HG02623 (cell line): ENCODE results near the gene MERTK.
"Not testable (repeated sequence)": the region's sequence is repeated elsewhere in the genome, so short reads cannot be mapped to it uniquely, and the experiment has no call there.

Experiments
- ATAC-seq: cut with Tn5 transposase; IDR thresholded peaks from one replicate; pipeline ENCODE4 v1.9.1; 2021; ENCODE audit warnings: moderate library complexity; ENCODE audit not compliant: unreplicated experiment

The MERTK gene

DNA sequence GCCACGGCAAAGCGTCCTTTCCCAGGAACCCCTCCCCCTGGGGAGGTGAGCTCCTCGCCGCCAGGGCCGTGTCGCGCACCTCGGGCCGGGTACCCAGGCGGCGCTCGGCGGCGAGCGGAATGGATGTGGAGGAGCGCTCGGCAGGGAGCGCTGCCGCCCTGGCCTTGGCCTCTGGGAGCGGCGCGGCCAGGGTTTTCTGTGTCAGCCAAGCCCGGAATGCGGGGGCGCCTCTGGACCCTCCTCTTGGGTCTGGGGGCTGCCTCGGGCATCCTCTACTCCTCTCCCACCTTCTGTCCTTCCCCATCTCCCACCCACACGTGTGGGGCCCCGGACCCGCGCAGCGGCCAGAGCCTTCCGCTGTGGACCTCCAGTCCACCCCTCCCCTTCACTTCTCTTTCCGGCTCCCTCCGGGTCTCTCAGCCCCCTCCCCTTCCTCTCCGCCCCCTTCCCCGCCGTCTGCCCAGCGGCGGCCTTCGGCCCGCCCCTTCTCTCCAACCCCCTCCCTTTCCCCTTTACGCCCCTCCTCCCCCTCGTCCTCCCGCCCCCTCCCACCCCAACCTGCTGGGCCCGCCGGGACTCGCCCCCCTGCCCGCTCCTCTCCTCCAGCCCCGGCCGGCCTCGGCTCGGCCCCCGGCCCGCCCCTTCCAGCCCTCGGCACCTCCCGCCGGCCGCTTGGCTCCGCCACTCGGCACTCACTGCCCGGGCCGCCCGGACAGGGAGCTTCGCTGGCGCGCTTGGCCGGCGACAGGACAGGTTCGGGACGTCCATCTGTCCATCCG lies at the start of gene MERTK:
TSS of gene MERTK (plus strand) at position 684 of the 779 bp plus-strand sequence. CDS start 129 bp downstream, outside the sequence.
- ATAC-seq = no peak

DNA sequence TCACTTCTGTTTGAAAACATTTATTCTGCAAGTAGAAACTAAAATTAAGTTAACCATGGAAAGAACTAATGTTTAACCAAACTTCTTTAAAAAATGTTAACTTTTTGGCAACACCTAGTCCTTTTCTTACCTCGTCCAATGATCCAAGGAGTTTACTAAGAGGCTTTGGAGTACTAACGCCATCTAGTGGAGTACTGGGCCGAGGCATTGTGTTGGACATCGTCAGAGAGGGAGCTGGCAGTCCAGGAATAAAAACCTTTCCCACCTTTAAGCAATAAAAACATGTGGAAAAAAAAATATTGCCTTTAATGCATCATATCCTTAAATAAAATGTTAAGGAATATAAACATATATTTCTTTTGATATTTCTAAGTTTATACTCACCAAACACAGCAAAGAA lies 47.8 kb upstream of the MERTK start:
- not testable (repeated sequence) for ATAC-seq

DNA sequence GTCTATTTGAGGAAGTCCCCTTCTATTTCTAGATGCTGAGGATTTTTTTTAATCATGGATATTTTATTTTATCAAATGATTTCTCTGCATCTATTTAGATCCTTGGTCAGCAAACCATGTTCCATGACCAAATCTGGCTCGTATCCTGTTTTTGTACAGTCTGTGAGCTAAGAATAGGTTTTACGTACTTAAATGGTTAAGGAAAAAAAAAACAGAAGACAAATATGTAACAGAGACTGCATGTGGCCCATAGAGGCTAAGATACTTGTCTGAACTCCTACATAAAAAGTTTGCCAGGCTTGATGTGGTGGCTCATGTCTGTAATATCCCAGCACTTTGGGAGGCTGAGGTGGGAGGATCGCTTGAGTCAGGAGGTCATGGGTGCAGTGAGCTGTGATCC lies 45.9 kb upstream of the MERTK start:
- not testable (repeated sequence) for ATAC-seq

DNA sequence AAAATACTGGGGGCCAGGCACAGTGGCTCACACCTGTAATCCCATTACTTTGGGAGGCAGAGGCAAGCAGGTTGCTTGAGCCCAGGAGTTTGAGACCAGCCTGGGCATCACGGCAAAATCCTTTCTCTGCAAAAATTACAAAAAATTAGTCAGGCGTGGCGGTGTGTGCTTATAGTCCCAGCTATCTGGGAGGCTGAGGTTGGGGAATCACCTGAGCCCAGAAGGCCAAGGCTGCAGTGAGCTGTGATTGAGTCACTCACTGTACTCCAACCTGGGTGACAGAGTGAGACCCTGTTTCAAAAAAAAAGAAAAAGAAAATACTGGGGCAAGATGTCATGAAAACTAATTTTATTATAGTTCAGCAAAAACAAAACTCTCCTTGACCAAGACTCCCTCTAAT lies 38.4 kb upstream of the MERTK start:
- ATAC-seq = not testable (repeated sequence)

DNA sequence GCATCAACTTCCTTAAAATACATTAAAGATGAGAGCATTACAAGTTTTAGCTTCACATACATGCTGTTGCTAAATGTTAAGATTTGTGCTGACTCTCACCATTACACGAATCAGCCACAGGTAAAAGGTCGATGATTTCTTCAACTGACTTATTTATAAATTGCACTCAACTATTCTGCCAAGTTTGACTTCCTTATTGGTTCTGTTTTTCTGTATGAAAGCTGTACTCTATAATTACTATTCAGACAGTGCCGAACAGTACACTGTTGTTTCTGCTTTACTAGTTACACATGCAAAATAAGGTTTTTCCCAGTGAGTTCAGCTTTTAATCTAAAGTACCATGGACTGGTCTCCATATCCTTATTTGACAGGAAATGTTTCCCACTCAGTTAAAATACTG lies 33.3 kb upstream of the MERTK start:
- ATAC-seq = not testable (repeated sequence)

DNA sequence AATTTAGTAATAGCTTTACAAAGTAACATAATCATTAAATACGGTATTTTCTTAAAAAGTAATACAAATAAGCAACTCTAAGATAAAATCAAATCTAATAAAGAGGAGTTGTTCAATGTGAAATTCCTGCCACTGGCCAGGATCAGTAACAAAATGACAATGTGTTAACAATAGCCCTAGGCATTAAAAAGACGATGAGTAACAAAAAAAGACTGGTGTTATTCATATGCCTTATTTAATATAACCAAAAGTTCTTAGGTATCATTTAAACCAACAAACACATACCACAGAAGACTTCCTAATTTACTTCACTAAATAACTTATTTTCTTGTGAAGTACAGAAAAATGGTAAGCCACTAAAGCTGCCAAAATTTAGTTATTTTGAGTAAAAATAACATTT lies 25.6 kb upstream of the MERTK start:
- ATAC-seq = not testable (repeated sequence)

DNA sequence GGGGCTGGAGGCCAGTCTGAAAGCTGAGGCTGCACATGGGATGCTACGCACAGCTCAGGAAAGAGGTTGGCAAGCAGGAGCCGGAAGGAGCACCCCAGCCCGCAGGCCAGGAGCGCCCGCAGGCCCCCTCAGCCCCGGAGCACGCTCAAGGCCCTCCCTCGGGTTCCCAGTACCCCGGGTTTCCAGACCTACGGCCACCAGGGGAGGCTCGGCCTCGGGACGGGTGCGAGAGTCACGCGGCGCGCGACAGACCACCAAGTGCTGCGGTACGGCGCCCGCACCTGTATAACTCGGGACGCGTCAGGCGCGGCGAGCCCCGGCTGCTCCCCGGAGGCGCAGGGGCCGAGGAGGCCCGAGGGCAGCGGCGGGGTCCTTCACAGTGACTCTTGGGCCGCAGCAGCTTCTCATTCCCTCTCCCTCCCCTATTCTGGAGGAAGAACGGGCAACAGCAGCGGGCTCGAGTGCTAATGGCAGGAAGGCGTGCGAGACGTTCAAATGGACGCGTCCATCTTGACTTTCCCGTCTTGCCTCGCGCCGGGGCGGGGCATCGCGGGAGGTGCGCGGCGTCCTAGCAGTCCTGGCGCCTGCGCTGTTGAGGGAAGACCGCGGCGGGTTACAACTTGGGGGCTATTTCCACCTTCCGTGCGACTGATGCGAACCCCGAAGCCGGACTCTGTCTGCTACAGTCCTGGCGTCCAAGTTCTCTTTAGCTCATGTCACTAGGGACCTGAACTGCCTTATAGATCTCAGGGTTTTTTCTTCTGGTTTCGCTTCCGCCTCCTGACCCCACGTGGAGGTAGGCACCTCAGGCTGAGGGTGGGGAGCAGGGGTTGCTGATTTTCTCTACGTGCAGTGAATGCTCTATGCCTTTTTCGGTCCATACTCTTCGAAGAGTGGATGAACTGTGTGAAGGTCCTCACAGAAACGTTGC lies 14.5 kb upstream of the MERTK start, which contains the start of gene ANAPC1:
TSS of gene ANAPC1 (minus strand) at position 533 of the 931 bp plus-strand sequence. CDS start 3,368 bp downstream, outside the sequence.
- ATAC-seq = peak; percentile 90

DNA sequence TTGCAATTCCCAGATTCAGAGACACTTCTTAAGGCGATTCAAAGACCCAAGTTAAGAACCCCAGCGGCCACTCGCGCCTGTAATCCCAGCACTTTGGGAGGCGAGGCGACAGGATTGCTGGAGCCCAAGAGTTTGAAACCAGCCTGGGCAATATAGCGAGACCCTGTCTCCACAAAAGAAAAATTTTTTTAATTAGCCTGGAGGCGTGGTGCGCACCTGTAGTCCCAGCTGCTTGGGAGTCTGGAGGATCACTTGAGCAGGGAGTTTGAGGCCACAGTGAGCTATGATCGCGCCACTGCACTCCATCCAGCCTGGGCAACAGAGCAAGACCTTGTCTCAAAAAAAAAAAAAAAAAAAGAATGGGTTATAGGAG lies 13.8 kb upstream of the MERTK start:
- no peak for ATAC-seq

DNA sequence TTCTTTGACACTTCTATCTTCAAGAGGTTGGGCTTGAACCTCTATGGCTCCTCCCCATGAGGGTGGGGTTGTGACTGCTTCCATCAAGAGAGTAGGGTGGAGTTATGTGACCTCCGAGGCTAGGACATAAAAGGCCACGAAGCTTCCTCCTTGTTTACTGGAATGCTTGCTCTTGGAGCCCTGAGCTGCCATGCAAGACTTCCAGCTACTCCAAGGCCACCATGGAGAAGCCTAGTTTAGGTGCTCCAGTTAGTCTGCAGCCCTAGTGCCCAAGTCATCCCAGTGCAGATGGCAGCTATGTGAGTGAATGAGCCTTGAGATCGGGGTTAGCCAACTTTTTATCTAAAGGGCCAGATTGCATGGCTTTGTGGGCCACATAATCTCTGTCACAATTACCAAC lies 2.4 kb upstream of the MERTK start:
- ATAC-seq = no peak

DNA sequence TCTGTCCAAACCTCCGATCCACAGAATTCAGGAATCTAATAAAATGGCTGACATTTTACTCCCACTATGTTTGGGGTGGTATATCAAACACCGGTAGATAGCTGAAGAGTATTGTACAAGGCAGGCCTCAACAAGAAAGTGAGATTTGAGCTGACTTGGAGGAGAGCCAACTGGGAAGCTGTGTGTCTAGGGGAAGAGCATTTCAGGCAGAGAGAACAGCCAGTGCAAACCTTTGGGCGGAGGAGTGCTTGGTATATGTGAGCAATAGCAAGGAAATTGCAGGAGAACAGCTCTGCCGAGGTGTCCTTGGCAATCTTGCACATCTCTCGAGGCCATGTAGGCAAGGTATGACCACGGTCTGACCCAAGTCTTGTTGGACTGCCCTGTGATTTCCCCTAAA lies 1.8 kb upstream of the MERTK start:
- ATAC-seq = no peak

DNA sequence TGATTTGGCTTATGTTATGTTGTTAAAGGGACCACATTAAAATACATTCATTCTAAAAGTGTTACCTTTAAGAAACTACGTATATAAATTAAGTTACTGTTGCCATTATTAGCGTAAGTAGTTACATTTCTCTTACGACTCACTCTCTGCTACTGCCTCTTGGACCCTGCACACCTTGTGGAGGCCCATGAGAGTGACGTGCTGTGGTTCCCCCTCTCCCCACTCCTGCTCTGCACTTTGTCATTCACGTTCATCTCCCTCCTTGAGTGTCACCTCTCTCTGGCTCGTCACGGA lies 830 bp upstream of the MERTK start:
- ATAC-seq = no peak

DNA sequence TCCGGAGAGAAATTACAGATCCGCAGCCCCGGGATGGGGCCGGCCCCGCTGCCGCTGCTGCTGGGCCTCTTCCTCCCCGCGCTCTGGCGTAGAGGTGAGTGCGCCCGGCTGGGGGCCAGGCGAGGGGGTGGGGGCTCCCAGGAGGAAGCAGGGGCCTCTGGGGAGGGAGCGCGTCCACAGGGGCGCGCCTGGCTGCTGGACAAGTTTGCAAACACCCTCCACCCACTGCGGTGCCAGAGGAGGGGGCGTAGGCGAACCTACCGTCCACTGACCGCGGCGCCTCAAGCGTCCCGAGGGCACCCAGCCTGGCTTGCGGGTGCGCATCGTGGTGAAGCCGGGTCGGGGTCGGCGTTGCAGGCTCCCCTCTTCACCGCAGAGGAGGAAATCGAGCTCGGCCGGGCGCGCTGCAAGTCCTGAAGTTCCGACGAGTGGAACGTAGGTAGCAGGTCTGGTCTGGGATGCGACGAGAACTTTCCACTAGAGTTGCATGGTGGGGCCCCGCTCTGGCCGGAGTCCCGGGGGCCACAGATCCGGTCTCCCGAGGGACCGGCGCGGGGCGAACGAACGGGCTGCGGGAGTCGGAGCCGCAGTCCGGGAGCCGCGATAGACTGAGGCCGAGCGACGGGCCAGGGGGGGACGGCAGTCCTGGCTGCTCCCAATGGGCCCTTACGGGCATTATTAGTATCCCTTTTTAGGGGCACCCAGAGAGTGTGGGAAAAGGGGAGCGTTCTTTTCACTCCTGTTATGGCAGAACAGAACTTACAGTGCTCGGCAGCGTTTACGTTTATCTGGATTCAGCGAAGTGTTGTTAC lies 502 bp downstream of the MERTK start:
- ATAC-seq = no peak

DNA sequence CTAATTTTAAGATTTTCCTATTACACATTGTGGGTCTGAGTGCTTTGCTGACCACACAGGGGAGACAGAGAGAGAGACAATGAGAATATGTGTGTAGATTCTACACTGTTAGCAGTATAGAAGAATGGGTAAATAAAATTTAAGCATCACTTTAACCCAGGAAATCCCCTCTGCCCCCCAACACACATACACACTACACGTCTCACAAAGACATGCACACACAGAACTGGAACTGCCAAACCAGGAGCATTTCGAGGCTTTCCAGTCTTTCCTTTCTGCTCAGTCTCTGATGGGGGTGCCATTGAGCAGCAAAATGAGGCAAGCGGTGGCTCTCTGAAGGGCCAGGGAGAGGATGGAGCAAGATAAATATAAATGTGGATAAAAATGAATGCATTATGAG lies 2.5 kb downstream of the MERTK start:
- no peak for ATAC-seq

DNA sequence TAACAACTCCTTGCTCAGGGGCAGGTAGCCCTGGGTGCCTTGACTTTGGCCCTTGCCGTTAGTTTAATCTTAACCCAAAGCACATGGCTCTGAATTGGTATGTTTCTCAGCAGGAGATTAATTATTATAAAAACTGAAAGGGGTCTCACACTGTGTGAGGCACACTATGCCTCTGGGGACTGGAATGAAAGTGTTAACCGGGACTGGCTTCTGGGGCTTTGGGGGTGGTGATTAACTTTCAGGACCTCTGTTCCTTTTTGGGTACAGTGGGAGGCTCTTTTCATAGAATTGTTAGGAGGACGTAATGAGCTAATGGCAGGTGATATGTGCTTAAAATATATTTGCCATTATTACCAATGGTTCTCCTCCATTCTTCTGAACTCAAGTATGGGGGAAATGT lies 5.1 kb downstream of the MERTK start:
- no peak for ATAC-seq

DNA sequence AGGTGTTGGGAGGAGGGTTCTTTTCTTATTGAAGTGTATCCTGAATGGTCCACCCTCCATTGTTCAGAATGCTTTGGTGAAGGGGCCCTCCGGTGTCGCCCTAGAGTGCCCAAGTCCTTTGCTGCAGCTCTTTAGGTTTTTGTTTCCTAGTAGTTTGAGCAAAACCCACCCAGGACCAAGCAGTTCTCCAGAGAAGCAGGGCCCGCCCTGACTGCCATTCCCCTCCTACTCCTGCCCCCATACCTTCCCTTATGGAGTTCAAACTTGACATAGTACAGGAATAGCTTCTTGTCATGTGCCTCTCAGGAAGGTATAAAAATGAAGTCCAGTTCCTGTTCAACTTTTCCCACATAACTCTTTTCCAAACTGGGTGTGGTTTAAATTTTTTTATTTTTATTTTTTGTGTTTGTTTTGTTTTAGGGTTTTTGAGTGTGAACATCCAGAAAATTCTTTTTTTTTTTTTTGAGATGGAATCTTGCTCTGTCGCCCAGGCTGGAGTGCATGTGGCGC lies 5.6 kb downstream of the MERTK start:
- ATAC-seq = no peak

DNA sequence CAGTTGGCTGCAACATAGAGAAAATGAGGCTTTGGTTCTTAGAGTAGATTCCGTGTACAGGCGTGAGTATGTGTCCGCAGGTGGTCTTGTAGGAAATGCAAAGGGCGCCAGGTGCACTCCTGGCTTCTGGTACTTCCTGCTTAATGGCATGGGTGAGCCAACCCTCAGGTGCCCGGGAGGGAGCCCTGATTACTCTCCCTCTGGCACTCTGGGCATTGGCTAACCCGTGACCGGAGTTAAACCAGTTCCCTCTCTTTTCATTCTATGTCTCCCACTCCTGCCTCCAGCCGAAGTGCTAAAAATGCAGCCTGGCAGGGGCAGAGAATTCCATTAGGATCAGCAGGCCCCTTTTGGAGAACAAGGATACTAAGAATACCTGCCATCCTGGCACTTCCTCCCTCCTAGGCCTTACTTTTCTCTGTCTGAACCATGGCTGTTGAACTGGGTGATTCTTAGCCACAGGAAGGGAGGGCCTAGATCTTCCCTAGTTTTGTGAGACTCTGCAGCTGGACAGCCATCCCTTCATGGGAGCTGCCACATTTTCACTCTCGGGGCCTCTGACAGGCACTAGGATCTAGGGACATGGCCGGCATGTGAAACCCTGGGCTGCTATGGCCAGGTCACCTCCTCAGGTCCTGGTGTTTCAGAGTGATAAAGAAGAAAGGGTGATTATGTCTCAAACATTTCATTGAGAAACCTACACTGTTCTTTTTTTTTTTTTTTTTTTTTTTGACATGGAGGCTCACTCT lies 6.5 kb downstream of the MERTK start:
- ATAC-seq = no peak

DNA sequence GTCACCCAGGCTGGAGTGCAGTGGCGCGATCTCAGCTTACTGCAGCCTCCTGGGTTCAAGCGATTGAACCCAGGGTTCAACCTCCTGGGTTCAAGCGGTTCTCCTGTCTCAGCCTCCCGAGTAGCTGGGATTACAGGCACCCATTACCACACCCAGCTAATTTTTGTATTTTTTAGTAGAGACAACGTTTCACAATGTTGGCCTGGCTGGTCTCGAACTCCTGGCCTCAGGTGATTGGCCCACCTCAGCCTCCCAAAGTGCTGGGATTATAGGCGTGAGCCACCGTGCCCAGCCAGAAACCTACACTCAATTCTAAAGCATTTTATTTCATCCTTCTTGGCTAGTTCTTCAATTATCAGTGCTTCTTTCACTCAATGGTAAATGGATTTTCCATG lies 7.1 kb downstream of the MERTK start:
- ATAC-seq = not testable (repeated sequence)

DNA sequence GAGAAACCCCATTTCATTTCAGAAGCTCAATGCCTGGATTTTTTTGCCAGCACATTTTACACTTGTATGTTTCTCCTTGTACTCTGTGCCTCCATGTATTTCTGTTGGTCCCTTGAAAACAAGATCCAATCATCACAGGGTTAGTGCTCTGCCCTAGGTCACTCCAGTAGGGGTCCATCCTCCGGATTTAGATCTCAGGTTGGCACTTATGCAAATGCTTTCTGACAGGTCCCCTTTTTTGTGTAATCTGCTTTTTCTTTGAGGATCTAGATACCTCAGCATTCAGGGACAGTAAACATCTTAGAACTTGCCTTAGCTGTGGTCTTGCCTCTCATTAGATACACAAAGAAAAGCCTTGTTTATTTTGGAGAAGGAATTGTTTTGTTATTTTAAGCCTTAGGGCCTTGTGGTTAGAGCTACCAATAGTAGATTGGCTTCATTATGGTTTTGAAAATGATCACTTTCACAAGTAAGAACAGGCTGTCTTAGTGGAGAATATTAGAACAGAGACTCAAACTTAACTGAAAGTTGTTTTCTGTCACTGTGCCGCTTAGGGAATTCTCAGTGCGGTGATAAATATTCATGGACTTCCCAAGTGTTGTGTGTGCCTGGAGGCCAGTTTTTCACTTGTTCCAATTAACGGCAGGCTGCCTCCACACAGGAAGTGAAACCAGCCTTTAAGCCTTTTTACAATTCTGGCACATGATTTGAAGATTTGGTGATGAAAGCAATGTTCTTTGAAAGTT lies 7.8 kb downstream of the MERTK start:
- ATAC-seq = peak; percentile 70

DNA sequence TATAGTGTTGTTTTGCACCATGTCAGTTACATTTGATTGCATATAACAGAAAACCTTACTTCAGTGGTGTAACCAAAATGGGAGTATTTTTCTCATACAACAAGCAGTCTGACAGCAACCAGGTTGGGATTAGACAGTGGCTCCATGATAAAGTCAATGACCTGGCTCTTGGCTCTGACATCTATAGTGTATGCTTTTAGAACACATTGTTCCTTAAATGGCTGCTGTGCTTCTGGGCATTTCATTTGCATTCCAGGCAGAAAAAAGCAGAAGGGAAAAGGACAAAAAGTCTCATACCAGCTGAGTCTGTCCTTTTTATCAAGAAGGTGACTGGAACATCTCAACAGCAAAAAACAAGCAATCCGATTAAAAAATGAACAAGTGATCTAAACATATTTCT lies 10.2 kb downstream of the MERTK start:
- ATAC-seq = no peak

DNA sequence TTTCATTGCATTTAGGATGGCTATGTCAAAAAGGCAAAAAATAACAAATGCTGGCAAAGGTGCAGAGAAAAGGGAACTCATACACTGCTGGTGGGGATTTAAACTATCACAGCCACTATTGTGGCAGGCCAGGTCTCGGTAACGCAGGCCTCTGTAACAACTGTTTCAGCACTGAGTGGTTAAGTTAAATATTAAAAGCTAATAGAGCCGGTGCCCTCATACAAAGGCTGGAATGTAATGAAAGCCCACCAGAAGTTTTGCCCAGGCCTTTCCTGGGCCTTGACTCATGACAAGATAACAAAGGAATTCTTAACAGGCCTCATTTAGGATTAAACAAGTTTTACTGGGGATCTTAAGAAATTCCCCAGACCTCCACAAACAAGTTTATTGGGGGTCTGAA lies 10.7 kb downstream of the MERTK start:
- ATAC-seq = no peak
